Measurements from ENCODE around the gene ABCC8.

DNA sequence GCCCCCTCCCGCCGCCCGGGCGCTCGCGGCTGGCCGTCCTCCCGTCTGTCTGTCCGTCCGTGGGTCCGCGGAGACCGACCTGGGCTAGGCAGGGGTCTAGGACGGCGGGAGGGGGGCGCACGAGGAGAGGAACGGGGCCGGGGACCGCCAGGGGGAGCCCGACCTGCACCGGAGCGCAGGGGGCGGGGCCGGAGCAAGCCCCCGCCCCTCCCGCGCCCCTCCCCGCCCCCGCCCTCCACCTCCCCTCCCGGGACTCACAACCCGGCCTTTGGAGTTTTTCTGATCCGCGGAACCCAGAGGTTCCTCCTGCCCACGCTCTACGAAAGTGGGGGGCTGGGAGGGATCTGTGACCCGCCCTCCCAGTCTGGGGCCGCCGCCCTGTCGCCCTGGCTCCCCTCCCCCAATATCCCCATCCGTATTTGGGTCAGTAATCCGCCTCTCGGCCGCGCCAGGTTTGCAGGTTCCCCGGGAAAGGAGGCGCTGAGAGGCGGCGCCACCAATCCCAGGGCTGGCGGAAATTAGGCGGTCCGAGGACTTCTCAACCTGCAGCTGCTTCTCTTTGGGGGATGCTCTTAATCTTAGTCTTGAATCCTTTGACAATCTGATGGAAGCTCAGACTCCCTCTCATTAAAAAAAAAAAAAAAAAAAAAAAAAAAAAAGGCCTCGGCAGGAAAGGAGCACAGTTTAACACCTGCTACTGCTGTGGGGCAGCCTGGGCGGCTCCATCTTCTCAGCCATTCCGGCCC, 87.3 kb downstream of the ABCC8 start:
- TF ChIP-seq SP7 (tag by site-specific recombination; IDR thresholded peaks at IDR 0.05) (no peak), ZNF174 (tag by site-specific recombination; IDR thresholded peaks at IDR 0.05) (no peak), ZNF792 (tag by site-specific recombination; IDR thresholded peaks at IDR 0.05) (no peak), ZNF610 (tag by site-specific recombination; IDR thresholded peaks at IDR 0.05; ENCODE audit: borderline replicate concordance) (no peak), ZNF184 (tag by site-specific recombination; IDR thresholded peaks at IDR 0.05) (no peak), SCRT1 (tag by site-specific recombination; IDR thresholded peaks at IDR 0.05; ENCODE audit: borderline replicate concordance) (no peak)
- TF ChIP-seq, protein P1, sequence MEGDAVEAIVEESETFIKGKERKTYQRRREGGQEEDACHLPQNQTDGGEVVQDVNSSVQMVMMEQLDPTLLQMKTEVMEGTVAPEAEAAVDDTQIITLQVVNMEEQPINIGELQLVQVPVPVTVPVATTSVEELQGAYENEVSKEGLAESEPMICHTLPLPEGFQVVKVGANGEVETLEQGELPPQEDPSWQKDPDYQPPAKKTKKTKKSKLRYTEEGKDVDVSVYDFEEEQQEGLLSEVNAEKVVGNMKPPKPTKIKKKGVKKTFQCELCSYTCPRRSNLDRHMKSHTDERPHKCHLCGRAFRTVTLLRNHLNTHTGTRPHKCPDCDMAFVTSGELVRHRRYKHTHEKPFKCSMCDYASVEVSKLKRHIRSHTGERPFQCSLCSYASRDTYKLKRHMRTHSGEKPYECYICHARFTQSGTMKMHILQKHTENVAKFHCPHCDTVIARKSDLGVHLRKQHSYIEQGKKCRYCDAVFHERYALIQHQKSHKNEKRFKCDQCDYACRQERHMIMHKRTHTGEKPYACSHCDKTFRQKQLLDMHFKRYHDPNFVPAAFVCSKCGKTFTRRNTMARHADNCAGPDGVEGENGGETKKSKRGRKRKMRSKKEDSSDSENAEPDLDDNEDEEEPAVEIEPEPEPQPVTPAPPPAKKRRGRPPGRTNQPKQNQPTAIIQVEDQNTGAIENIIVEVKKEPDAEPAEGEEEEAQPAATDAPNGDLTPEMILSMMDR (tag by site-specific recombination; IDR thresholded peaks at IDR 0.05), result no peak
